HCT116 (cell line): Measurements from ENCODE around the gene FAHD1. TPM values are rescaled to one million over a fixed set of nuclear protein-coding genes. Genes with fewer than 3 reads are reported as not detected.

Source experiments
- ATAC-seq: fragments of 200-7000 bp; cut with Tn5 transposase; 2 replicates; pipeline ENCODE4 v1.9.1; 2020; ENCODE audit warnings: mild to moderate bottlenecking, moderate library complexity
- BruUV-seq: library from RNA; stranded (reverse); fragments of 400-500 nt; replicated peaks from 2 replicates; lab custom pipeline; 2021; lab: Mats Ljungman, UMichigan
- CTCF ChIA-PET: fragments of 300-600 bp; sonication (Branson Sonifier 250); formaldehyde crosslinking; loops from one replicate; lab custom pipeline; 2021; ENCODE audit warnings: antibody characterized with exemption; lab: Charles Lee
- POLR2A ChIA-PET: fragments of 300-600, 350-600 bp; sonication (Branson Sonifier 250); formaldehyde crosslinking; loops from one replicate; lab custom pipeline; 2021; ENCODE audit warnings: antibody characterized with exemption; lab: Charles Lee
- RAD21 ChIA-PET, 2 experiments: fragments of 300-600 bp; sonication (Branson Sonifier 250); formaldehyde crosslinking; loops; one replicate each; lab custom pipeline; 2023; ENCODE audit warnings: low total read pairs in 2 of 2; ENCODE audit not compliant: uncharacterized antibody in 2 of 2, unreplicated experiment in 2 of 2, low non-redundant PET in 1 of 2; lab: Charles Lee
- DNase-seq: peaks from one replicate; pipeline ENCODE4 v3.0.0-alpha.2; 2010; ENCODE audit warnings: low read depth, low spot score
- H2AFZ ChIP-seq: fragments of 200-600 bp; shearing (Covaris generic), sonication (generic); 2 replicates; pipeline ENCODE4 v1.6.1; 2017; ENCODE audit warnings: low read depth, mixed run types, mixed read lengths, antibody characterized with exemption, low read length; ENCODE audit not compliant: poor library complexity, severe bottlenecking
- H3K27ac ChIP-seq: 2 replicates; pipeline ENCODE4 v1.5.1; 2012; ENCODE audit warnings: low read depth, low read length
- H3K27me3 ChIP-seq: fragments of 200-600 bp; sonication (generic); 2 replicates; pipeline ENCODE4 v1.6.1; 2016; ENCODE audit warnings: mixed run types, low read length, mixed read lengths; ENCODE audit not compliant: insufficient read depth
- H3K36me3 ChIP-seq, 2 experiments: fragments of 200-500 bp in 1 of 2; fragments of 200-600 bp in 1 of 2; sonication (Bioruptor generic) in 1 of 2; sonication (generic) in 1 of 2; 2 replicates each; pipeline versions ENCODE4 v1.5.1 to v1.6.1; 2014 to 2016; ENCODE audit warnings: low read length in 2 of 2, inconsistent platforms in 1 of 2, mixed read lengths in 1 of 2, mixed run types in 1 of 2; ENCODE audit not compliant: insufficient read depth in 2 of 2, control insufficient read depth in 1 of 2
- H3K4me1 ChIP-seq, 2 experiments: fragments of 200-600 bp in 1 of 2; sonication (generic) in 1 of 2; 2 replicates each; pipeline versions ENCODE4 v1.5.1 to v1.6.1; 2012 to 2017; ENCODE audit warnings: low read length in 2 of 2, inconsistent platforms in 1 of 2, mild to moderate bottlenecking in 1 of 2, mixed read lengths in 1 of 2, mixed run types in 1 of 2, moderate library complexity in 1 of 2; ENCODE audit not compliant: insufficient read depth in 2 of 2, control insufficient read depth in 1 of 2
- H3K4me2 ChIP-seq: fragments of 200-600 bp; sonication (generic); 2 replicates; pipeline ENCODE4 v1.6.1; 2017; ENCODE audit warnings: mixed run types, low read length, mixed read lengths
- H3K4me3 ChIP-seq, 2 experiments: fragments of 200-600 bp in 1 of 2; sonication (generic) in 1 of 2; replicated peaks in 1 of 2; 2 replicates each; pipeline ENCODE4 v1.5.1; 2011 to 2016; ENCODE audit warnings: low read length in 2 of 2, control low read depth in 1 of 2, low read depth in 1 of 2, mild to moderate bottlenecking in 1 of 2, mixed read lengths in 1 of 2, mixed run types in 1 of 2
- H3K79me2 ChIP-seq: fragments of 200-600 bp; sonication (generic); 2 replicates; pipeline ENCODE4 v1.6.1; 2017; ENCODE audit warnings: mild to moderate bottlenecking, mixed run types, low read length, moderate library complexity, mixed read lengths; ENCODE audit not compliant: insufficient read depth
- H3K9ac ChIP-seq: fragments of 200-600 bp; sonication (generic); 2 replicates; pipeline ENCODE4 v1.6.1; 2016; ENCODE audit warnings: low read length, mixed read lengths
- H3K9me2 ChIP-seq: fragments of 200-600 bp; sonication (generic), shearing (Covaris generic); 2 replicates; pipeline ENCODE4 v1.6.1; 2017; ENCODE audit warnings: mixed run types, mild to moderate bottlenecking, moderate library complexity; ENCODE audit not compliant: insufficient read depth
- H3K9me3 ChIP-seq, 2 experiments: fragments of 200-500 bp in 1 of 2; fragments of 200-600 bp in 1 of 2; sonication (Bioruptor generic) in 1 of 2; sonication (generic) in 1 of 2; 2 replicates each; pipeline ENCODE4 v1.6.1; 2014 to 2017; ENCODE audit warnings: low read length in 2 of 2, mixed read lengths in 2 of 2, inconsistent platforms in 1 of 2, low read depth in 1 of 2, mild to moderate bottlenecking in 1 of 2, mixed run types in 1 of 2, moderate library complexity in 1 of 2; ENCODE audit not compliant: control insufficient read depth in 1 of 2, insufficient read depth in 1 of 2
- H4K20me1 ChIP-seq: fragments of 200-600 bp; sonication (generic), shearing (Covaris generic); 2 replicates; pipeline ENCODE4 v1.6.1; 2017; ENCODE audit warnings: mixed run types, mild to moderate bottlenecking, moderate library complexity; ENCODE audit not compliant: insufficient read depth
- EGR1 ChIP-seq: IDR thresholded peaks from 2 replicates; pipeline ENCODE4 v1.6.1; 2012; ENCODE audit warnings: low read depth
- MAX ChIP-seq: IDR thresholded peaks from 2 replicates; pipeline ENCODE4 v1.6.1; 2012
- POLR2AphosphoS5 ChIP-seq: IDR thresholded peaks from 2 replicates; pipeline ENCODE4 v1.6.1; 2011; ENCODE audit warnings: mild to moderate bottlenecking, low read depth, low read length, moderate library complexity
- RAD21 ChIP-seq: IDR thresholded peaks from 2 replicates; pipeline ENCODE4 v1.6.1; 2012; ENCODE audit warnings: low read depth, mild to moderate bottlenecking
- intact Hi-C: fragments of 100-400 bp; cut with micrococcal nuclease; formaldehyde crosslinking; loops from 2 replicates; pipeline ENCODE4 v1.10.0; 2022
- total RNA-seq: library from RNA; stranded (reverse); gene quantifications from one replicate; pipeline ENCODE4 v1.2.1, GENCODE V29; 2021; ENCODE audit not compliant: unreplicated experiment

Gene FAHD1
- total RNA-seq, 1 experiment from 2014 or later = 25.8 TPM

- no peak overlapping the region for H3K4me2 ChIP-seq
- no TSS peak for BruUV-seq
- no peak overlapping the region for H3K9ac ChIP-seq
- no peak overlapping the region for H3K4me3 ChIP-seq
- intact Hi-C loops = no loop called here
- peaks cover 0 to 22% of the 10 kb centered on the region in 2 experiments; a peak in 3 of 4 replicates for H3K4me1 ChIP-seq
- H3K27ac ChIP-seq = peak overlapping the region; percentile 34; the same call in 1 of the 2 replicates
- H3K9me2 ChIP-seq = no peaks in the 10 kb centered on the region
- H2AFZ ChIP-seq = no peak overlapping the region
- peaks cover 33% of the 10 kb centered on the region for H3K79me2 ChIP-seq
- H3K36me3 ChIP-seq = peaks cover 0 to 5% of the 10 kb centered on the region in 2 experiments; a peak in 3 of 4 replicates
- no peaks in the 10 kb centered on the region for H4K20me1 ChIP-seq
- no peak for DNase-seq
- RAD21 ChIA-PET = no interaction called here
- H3K27me3 ChIP-seq = no peaks in the 10 kb centered on the region
- CTCF ChIA-PET = no interaction called here
- POLR2A ChIA-PET = interaction anchor here (1.2 kb wide), 1 partner anchor 185 kb away, joined by 3 read pairs; the partner anchor contains the start of gene RPS2
- ATAC-seq = no peak
- no peaks in the 10 kb centered on the region for H3K9me3 ChIP-seq
- 0 out of 2 replicates have a peak, but pooled peaks have one; percentile 15 for TF ChIP-seq MAX
- no peak for TF ChIP-seq RAD21
- TF ChIP-seq POLR2AphosphoS5 = peak; percentile 34; the same call in 1 of the 2 replicates
- TF ChIP-seq, all 23 proteins: peak for 2
Measured at GRCh38 chr16:1779741-1780676, 47.0 kb upstream of the FAHD1 start.

- Histone ChIP-seq H3K36me3 (peaks cover 0 to 5% of the 10 kb centered on the region in 2 experiments; a peak in 3 of 4 replicates), H3K9me3 (no peaks in the 10 kb centered on the region), H3K27ac (0 out of 2 replicates have a peak overlapping the region, but pooled peaks have one; percentile 78), H3K27me3 (no peaks in the 10 kb centered on the region), H3K9me2 (no peaks in the 10 kb centered on the region), H3K4me1 (peaks cover 0 to 22% of the 10 kb centered on the region in 2 experiments; a peak in 3 of 4 replicates), H3K79me2 (peaks cover 33% of the 10 kb centered on the region), H3K4me2 (peak overlapping the region; percentile 97), H2AFZ (no peak overlapping the region), H4K20me1 (no peaks in the 10 kb centered on the region), H3K4me3 (no peak overlapping the region), H3K9ac (peak overlapping the region; percentile 88)
- intact Hi-C loops = no loop called here
- TSS peak; percentile 56 for BruUV-seq
- no peak for ATAC-seq
- ChIA-PET CTCF (no interaction called here), RAD21 (no interaction called here), POLR2A (no interaction called here)
- no peak for DNase-seq
- TF ChIP-seq MAX = 0 out of 2 replicates have a peak, but pooled peaks have one; percentile 14
- TF ChIP-seq EGR1 = no peak
Measured at GRCh38 chr16:1780677-1781072, 46.3 kb upstream of the FAHD1 start.
